ENCODE results near the gene FGFR3. TPM values are rescaled to one million over a fixed set of nuclear protein-coding genes. Genes with fewer than 3 reads are reported as not detected.
A peak's percentile ranks its signal among the peaks of the same experiment; 100 is the strongest.

FGFR3 gene
- total RNA-seq, 2 experiments from 2014 or later, result not detected

DNA sequence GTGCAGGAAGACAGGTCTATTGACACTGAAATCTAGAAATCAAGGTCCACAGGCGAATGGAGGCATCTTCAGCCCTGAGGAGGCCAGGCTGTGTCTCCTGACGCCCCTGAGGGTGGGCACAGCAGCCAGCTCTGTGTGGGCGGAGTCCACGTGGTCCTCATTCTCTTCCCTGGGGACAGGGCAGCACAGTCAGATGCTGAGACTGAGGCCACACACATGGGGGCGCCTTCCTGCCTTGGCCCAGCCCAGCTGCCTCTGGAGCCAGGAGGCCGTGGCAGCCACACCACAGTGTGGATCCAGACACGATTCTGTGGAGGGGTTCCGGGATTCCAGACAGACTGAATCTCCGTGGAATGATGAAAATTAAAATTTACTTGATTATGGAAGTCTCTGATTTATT lies 20.8 kb downstream of the FGFR3 start:
- Histone ChIP-seq H3K4me2 (ENCODE audit: low read length) (no peak overlapping the region), H3K36me3 (ENCODE audit: insufficient read depth, low read length) (peaks cover 56% of the 10 kb centered on the region), H2AFZ (ENCODE audit: low read length) (no peak overlapping the region), H3K4me1 (ENCODE audit: insufficient read depth, low read length, poor library complexity, severe bottlenecking) (no peaks in the 10 kb centered on the region), H3K4me3 (ENCODE audit: low read depth, low read length, poor library complexity, severe bottlenecking) (no peak overlapping the region), H4K20me1 (ENCODE audit: insufficient read depth, low read length) (no peaks in the 10 kb centered on the region), H3K9me2 (ENCODE audit: insufficient read depth, low read length) (no peaks in the 10 kb centered on the region), H3K9me3 (ENCODE audit: low read length) (no peaks in the 10 kb centered on the region), H3K79me2 (ENCODE audit: insufficient read depth, low read depth, low read length) (no peaks in the 10 kb centered on the region), H3K27ac (ENCODE audit: low read depth, low read length, poor library complexity, severe bottlenecking) (no peak overlapping the region)
- TF ChIP-seq, protein P1, sequence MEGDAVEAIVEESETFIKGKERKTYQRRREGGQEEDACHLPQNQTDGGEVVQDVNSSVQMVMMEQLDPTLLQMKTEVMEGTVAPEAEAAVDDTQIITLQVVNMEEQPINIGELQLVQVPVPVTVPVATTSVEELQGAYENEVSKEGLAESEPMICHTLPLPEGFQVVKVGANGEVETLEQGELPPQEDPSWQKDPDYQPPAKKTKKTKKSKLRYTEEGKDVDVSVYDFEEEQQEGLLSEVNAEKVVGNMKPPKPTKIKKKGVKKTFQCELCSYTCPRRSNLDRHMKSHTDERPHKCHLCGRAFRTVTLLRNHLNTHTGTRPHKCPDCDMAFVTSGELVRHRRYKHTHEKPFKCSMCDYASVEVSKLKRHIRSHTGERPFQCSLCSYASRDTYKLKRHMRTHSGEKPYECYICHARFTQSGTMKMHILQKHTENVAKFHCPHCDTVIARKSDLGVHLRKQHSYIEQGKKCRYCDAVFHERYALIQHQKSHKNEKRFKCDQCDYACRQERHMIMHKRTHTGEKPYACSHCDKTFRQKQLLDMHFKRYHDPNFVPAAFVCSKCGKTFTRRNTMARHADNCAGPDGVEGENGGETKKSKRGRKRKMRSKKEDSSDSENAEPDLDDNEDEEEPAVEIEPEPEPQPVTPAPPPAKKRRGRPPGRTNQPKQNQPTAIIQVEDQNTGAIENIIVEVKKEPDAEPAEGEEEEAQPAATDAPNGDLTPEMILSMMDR (conservative IDR thresholded peaks at IDR 0.05; ENCODE audit: low read length), result 0 out of 2 replicates have a peak, but pooled peaks have one; percentile 31
- no peak for TF ChIP-seq EZH2phosphoT487 (IDR thresholded peaks at IDR 0.05; ENCODE audit: borderline replicate concordance, low read depth, low read length)
- intact Hi-C loops (cut with micrococcal nuclease; ENCODE audit: unreplicated experiment), result loop anchor here (5.0 kb wide), 1 partner anchor 52 kb away; no protein-coding TSS in a partner anchor
- BruUV-seq (replicated peaks), result TSS peak; percentile 67
- ChIA-PET CTCF (ENCODE audit: unreplicated experiment) (no interaction called here), POLR2A (no interaction called here)
- DNase-seq (ENCODE audit: low spot score), result no peak

DNA sequence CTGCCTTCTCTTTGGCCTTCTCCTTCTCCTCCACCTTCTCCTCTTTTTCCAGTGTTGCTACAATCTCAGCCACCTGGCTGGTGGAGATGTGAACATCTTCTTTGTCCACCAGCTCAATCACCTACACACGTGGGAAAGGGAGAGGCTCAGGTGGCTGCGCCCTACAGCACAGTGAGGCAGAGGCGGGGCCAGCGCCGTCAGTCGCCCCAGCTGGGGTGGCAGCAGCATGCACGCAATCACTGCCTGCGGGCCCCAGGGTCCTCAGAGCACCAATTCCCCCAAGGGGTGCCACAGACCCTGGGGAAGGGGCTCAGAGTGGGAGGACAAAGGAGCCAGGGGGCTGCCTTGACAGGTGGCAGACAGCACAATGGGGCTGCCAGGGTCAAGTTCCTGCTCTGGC lies 21.4 kb downstream of the FGFR3 start:
- H3K4me2 ChIP-seq (ENCODE audit: low read length), result no peak overlapping the region
- H3K4me3 ChIP-seq (ENCODE audit: low read depth, low read length, poor library complexity, severe bottlenecking), result no peak overlapping the region
- H3K4me1 ChIP-seq (ENCODE audit: insufficient read depth, low read length, poor library complexity, severe bottlenecking), result no peaks in the 10 kb centered on the region
- no peaks in the 10 kb centered on the region for H3K9me2 ChIP-seq (ENCODE audit: insufficient read depth, low read length)
- intact Hi-C loops (cut with micrococcal nuclease; ENCODE audit: unreplicated experiment), result loop anchor here (5.0 kb wide), 1 partner anchor 52 kb away; no protein-coding TSS in a partner anchor
- no peaks in the 10 kb centered on the region for H3K79me2 ChIP-seq (ENCODE audit: insufficient read depth, low read depth, low read length)
- no TSS peak for BruUV-seq (replicated peaks)
- TF ChIP-seq, protein P1 (conservative IDR thresholded peaks at IDR 0.05; ENCODE audit: low read length), result no peak
- no peak for TF ChIP-seq EZH2phosphoT487 (IDR thresholded peaks at IDR 0.05; ENCODE audit: borderline replicate concordance, low read depth, low read length)
- no peaks in the 10 kb centered on the region for H4K20me1 ChIP-seq (ENCODE audit: insufficient read depth, low read length)
- H2AFZ ChIP-seq (ENCODE audit: low read length), result no peak overlapping the region
- ChIA-PET POLR2A (no interaction called here), CTCF (ENCODE audit: unreplicated experiment) (no interaction called here)
- no peaks in the 10 kb centered on the region for H3K9me3 ChIP-seq (ENCODE audit: low read length)
- no peak for DNase-seq (ENCODE audit: low spot score)
- H3K27ac ChIP-seq (ENCODE audit: low read depth, low read length, poor library complexity, severe bottlenecking), result no peak overlapping the region
- H3K36me3 ChIP-seq (ENCODE audit: insufficient read depth, low read length), result peaks cover 61% of the 10 kb centered on the region

DNA sequence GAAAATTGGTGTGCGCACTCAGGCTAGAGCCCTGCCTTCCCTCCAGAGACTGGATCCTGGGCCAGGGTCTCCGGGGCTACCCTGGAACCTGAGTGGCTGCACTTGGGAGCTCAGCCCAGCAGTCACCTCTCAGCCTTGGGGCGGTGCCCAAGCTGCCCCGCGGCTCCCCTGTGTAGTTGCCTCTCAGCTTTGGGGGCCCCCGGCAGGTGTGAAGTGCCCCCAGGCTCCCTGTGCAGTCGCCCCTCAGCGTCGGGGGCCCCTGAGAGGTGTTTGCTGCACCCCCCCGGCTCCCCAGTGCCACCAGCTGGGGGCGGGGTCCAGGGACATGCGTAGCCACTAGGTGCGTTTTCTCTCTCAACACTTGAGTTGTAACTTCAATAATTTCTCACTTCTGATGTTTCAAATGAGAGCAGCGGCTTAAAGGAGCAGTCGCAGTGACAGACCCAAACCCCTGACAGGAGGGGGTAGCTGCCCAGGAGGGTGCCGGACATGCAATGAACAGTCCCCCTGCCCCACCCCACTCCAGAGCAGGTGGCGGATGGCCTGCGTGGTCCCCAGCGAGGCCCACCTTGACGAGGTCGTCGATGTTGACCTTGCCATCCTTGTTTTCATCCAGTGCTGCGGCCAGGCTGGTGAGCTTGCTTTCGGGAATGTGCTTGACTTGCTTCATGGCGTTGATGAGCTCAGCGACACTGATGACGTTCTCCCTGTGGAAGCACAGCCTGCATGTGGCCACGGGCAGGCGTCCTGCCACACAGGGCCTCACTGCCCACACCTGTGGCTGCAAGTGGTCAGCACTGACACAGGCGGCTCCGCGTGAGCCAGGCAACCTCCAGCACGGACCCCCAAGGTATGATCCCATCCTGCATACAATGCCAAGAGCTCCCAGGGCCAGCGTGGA lies 22.3 kb downstream of the FGFR3 start:
- intact Hi-C loops (cut with micrococcal nuclease; ENCODE audit: unreplicated experiment), result no loop called here
- H3K79me2 ChIP-seq (ENCODE audit: insufficient read depth, low read depth, low read length), result no peaks in the 10 kb centered on the region
- DNase-seq (ENCODE audit: low spot score), result no peak
- ChIA-PET CTCF (ENCODE audit: unreplicated experiment) (no interaction called here), POLR2A (interaction anchor here (0.6 kb wide), 1 partner anchor 126 kb away, joined by 4 read pairs; no protein-coding TSS in a partner anchor)
- no peak overlapping the region for H3K27ac ChIP-seq (ENCODE audit: low read depth, low read length, poor library complexity, severe bottlenecking)
- no peaks in the 10 kb centered on the region for H3K9me2 ChIP-seq (ENCODE audit: insufficient read depth, low read length)
- no peak for TF ChIP-seq EZH2phosphoT487 (IDR thresholded peaks at IDR 0.05; ENCODE audit: borderline replicate concordance, low read depth, low read length)
- TF ChIP-seq, protein P1 (conservative IDR thresholded peaks at IDR 0.05; ENCODE audit: low read length), result no peak
- H3K4me2 ChIP-seq (ENCODE audit: low read length), result no peak overlapping the region
- H2AFZ ChIP-seq (ENCODE audit: low read length), result no peak overlapping the region
- no peaks in the 10 kb centered on the region for H4K20me1 ChIP-seq (ENCODE audit: insufficient read depth, low read length)
- H3K36me3 ChIP-seq (ENCODE audit: insufficient read depth, low read length), result peaks cover 70% of the 10 kb centered on the region
- no peak overlapping the region for H3K4me3 ChIP-seq (ENCODE audit: low read depth, low read length, poor library complexity, severe bottlenecking)
- no peaks in the 10 kb centered on the region for H3K4me1 ChIP-seq (ENCODE audit: insufficient read depth, low read length, poor library complexity, severe bottlenecking)
- no peaks in the 10 kb centered on the region for H3K9me3 ChIP-seq (ENCODE audit: low read length)
- BruUV-seq (replicated peaks), result no TSS peak

Measured in OCI-LY7 (cell line).